Activated CD8-positive, alpha-beta memory T cell treated with anti-CD3 and anti-CD28 coated beads, Interleukin-2, amount 50 U/mL, for 1 hour (primary cell): ENCODE data around the gene DPP10.
"Not testable (repeated sequence)": the region's sequence is repeated elsewhere in the genome, so short reads cannot be mapped to it uniquely, and the experiment has no call there.

ENCODE experiments used
- DNase-seq: peaks from one replicate; pipeline ENCODE4 v3.0.0-alpha.2; 2020; ENCODE audit errors: extremely low read depth

DPP10 gene

DNA sequence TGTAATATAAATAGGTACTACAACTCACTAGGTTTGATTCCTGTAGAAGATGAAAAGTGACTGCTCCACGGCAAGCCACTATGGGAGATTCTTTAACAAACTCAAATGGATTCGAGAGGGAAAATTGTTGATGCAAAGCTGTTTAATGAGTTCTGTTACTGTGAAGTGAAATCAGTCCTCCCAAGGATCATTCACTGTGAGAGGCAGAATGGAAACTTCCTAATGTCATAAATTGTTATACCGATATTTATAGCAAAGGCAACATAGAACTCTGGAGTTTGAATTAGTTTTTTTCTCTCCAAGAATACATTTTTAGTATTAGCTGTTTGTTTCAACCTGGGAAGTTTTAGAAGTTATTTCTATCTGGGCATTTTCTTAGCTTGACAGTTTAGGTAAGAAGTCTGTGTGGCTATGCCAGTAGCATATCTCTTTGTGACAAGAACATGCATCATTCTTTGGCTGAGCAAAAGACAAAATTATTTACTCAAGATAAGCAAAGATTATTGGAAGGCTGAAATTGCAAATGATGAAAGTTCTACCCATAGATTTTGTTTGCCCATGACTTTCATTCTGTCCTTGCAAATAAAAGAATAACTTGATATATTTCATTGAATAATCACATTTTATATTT is 979.7 kb downstream of the DPP10 start:
- DNase-seq: no peak

DNA sequence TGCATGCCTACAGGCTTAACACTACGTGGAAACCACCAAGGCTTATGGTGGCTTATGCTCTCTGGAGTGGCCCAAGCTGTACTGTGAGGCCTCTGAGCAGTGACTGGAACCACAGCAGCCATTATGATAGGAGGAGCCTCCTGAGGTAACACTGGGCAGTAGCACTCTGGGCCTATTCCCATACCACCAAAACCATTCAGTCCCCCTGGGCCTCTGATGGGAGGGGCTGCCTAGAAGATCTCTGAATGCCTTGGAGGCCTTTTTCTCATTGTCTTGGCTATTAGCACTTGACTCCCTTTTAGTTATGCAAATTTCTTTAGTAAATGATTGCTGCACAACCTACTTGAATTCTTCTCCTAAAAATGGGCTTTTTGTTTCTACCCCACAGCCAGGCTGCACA is 985.0 kb downstream of the DPP10 start:
- no peak for DNase-seq

GRCh38 chr2:115440746-115441145 is 998.3 kb downstream of the DPP10 start:
- not testable (repeated sequence) for DNase-seq

DNA sequence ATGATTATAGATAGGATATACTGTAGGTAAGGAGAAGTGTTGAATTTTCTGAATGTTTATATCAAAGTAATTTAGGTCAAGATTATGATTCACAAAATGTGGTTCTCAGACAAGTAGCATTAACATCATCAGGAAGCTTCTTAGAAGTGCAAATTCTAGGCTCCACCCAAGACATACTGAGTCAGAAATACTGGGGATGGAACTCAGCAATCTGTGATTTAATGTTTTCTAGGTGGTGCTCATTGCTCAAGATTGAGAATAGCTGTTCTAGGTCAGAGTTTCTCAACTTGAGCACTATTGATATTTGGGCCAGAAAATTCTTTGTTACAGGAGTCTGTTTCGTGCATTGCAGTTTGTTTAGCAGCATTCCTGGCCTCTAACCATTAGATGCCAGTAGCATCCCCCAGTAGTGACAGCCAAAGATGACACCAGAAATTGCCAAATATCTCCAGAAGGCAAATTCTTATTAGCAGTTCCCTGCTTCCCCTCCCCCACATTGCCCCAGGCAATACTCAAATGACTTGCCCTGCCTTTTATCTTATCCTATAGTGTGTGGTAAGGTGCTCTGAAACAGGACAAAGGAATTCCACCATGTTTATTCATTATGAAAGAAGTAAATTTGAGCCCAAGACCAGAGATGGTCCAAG is 1001.2 kb downstream of the DPP10 start:
- no peak for DNase-seq

DNA sequence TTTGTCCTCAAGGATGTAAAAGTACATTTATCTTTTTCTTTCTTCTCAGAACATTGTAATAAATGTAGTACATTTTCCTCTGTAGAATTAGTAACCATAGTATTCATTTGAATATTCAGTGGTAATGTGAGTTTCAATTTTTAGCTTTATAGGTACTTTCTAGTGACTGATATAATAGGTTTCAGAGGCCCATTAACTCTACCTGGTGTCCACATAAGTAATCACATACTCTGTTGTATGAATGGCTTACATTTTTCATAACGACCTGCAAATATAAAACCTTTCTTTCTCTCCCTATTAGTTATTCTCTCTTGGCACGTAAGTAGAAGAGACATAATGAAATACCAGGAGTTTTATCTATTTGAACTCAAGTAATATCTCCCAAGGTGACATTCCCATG is 1017.6 kb downstream of the DPP10 start:
- DNase-seq: no peak

- no peak for DNase-seq
These were observed 1038.3 kb downstream of the DPP10 start for GRCh38 chr2:115480741-115481140.

DNA sequence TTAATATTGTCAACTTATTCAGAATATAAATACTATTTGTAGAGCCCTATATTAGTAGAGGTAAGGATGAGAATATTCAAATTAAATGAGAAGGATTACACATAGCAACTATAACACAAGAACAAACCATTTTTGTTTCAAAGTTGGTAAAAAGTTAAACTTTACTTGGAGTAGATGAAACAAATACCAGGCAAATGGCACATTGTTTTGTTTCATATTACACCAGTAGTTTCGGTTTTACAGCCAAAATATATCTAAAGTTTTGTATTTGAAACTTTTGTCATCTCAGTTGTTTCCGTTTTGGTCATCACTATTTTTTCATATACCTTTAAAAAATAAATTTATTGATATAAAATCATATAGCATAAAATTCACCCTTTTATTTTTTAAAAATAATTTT is 1039.4 kb downstream of the DPP10 start:
- no peak for DNase-seq

GRCh38 chr2:115483666-115484065 is 1041.2 kb downstream of the DPP10 start:
- DNase-seq: no peak

GRCh38 chr2:115484486-115484885 is 1042.0 kb downstream of the DPP10 start:
- DNase-seq: no peak

GRCh38 chr2:115484983-115485382 is 1042.5 kb downstream of the DPP10 start:
- no peak for DNase-seq

DNA sequence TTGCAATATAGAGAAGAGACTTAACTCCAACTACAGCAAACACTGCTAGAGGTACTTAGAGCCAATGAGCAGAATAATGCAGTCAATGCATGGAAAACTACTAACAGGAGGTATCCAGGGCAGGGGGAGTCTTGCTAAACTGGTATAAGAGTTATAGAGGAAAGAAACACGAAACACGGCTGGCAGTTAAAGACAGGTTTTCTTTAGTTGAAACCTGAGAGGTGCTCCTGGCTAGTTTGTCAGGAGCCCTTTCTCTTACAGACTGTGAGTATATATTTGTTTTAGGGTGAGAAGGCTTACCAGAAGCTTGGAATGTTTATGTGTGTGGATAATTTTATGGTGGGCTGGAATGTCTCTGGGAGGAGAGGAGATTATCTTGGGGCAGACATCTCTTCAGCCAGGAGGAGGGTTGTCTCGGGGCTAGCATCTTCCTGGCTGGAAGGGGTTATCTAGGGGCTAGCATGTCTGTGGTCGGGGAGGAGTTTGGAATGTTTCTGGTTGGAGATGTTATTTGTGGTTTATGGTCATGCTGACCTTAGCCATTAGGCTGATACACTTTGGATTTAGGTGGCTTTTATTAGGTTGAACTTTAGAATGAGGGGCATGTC is 1048.8 kb downstream of the DPP10 start:
- DNase-seq: no peak

- DNase-seq: no peak
These were observed 1062.9 kb downstream of the DPP10 start for GRCh38 chr2:115505331-115505730.

- no peak for DNase-seq
These were observed 1078.3 kb downstream of the DPP10 start for GRCh38 chr2:115520727-115521126.

GRCh38 chr2:115524452-115524851 is 1082.0 kb downstream of the DPP10 start:
- no peak for DNase-seq

GRCh38 chr2:115529627-115530026 is 1087.2 kb downstream of the DPP10 start:
- no peak for DNase-seq

- no peak for DNase-seq
These were observed 1090.6 kb downstream of the DPP10 start for GRCh38 chr2:115533081-115533480.

DNA sequence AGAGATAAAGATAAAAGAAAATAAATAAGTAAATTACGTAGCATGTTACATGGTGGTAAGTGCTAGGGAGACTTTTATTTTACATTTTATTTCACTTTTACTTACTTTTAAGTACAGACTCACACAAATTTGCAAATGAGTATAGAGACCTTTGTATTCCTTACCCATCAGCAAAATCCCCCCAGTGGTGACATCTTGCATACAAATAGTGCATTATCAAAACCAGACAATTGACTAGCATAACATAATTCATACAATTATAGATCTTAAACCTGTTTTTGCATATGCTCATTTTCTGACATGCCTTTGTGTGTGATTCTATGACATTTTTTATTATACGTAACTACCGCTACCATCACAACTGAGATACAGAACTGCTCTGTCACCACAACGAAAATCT is 1099.4 kb downstream of the DPP10 start:
- no peak for DNase-seq

DNA sequence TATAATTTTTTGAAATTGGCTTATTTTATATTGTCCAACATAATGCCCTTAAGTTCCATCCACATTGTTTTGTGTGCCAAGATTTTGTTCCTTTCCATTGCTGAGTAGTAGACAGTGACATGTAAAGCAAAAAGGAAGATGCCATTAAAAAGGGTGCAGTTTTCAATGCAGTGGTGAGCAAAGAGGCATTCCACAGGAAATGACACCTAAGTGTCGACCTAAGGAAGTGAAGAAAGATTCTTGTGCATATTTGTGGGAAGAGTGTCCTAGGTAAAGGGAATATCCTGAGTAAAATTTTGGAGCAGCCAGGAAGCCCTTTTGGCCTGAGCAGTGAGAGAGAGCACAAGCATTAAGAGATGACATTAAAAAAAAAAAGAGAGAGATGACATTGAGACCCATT is 1099.9 kb downstream of the DPP10 start:
- no peak for DNase-seq

GRCh38 chr2:115543024-115543423 is 1100.6 kb downstream of the DPP10 start:
- no peak for DNase-seq

- DNase-seq: no peak
These were observed 1101.0 kb downstream of the DPP10 start for GRCh38 chr2:115543461-115543860.

DNA sequence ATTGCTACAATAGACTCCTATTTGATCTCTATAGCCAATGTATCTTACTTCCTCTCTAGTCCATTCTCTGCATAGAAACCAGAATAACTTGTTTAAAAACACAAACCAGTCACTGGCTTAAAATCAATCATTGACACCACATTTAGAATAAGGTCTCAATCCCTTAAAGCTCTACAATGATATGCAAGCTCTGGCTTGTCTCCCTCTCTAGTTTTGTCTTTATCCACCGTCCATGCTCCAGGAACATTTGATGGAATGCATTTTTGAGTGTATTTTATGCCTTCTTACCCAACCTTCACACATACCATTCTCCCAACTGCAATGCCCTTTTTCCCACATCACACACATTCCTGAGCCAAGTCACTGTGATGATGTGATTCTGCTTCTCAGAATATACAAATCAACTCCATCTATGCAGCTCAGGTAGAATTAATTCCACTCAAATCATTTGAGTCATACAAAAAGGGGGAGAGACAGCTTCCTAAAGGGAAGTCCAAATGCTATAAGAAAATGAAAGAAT is 1107.2 kb downstream of the DPP10 start:
- DNase-seq: no peak

GRCh38 chr2:115552726-115553125 is 1110.3 kb downstream of the DPP10 start:
- no peak for DNase-seq

DNA sequence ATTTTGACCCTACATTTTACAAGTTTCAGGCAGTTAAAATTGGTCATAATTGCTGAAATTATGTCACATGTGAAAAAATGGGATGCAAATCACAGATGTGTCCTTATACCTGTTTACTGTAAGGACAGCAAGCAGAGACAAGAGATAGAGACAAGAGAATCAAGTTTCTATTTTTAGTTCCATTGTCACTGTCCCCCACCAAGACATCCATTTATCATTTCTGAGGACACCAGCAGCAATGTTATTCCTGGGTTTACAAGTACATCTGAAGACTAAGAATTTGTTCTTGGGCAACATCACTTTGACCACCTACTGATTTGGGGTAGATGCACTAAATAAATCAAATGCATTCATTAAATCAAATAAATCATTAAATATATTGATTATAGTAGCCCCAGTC is 1111.7 kb downstream of the DPP10 start:
- no peak for DNase-seq
